OCI-LY1 (cell line): ENCODE data around the gene FKRP.

Experiments
- CTCF ChIP-seq: fragments of 200-600 bp; sonication (generic), shearing (Covaris generic); IDR thresholded peaks from 2 replicates; pipeline ENCODE4 v1.5.1; 2017; ENCODE audit warnings: mild to moderate bottlenecking, antibody characterized with exemption, low read length, moderate library complexity, mixed read lengths
- EZH2 ChIP-seq: fragments of 200-600 bp; sonication (generic), shearing (Covaris generic); IDR thresholded peaks from 2 replicates; pipeline ENCODE4 v1.8.0; 2017; ENCODE audit warnings: borderline replicate concordance, mixed run types, mild to moderate bottlenecking, antibody characterized with exemption, low read length, moderate library complexity, mixed read lengths

- no peak for TF ChIP-seq CTCF
- TF ChIP-seq EZH2 = no peak
Observed at GRCh38 chr19:46787331-46788261, 41.7 kb downstream of the FKRP start.
